Mesothelial cell of epicardium (in vitro differentiated cells): ENCODE data around the gene ACHE. TPM values are rescaled to one million over a fixed set of nuclear protein-coding genes. Genes with fewer than 3 reads are reported as not detected.
A peak's percentile ranks its signal among the peaks of the same experiment; 100 is the strongest.

Experiments
- DNase-seq, 2 experiments: peaks; one replicate each; pipeline ENCODE4 v3.0.0; 2021; ENCODE audit warnings: low spot score in 2 of 2; ENCODE audit not compliant: unreplicated experiment in 2 of 2
- H3K27ac Mint-ChIP-seq: 2 replicates; pipeline ENCODE4 v1.8.0; 2021; ENCODE audit warnings: mixed read lengths
- H3K27me3 Mint-ChIP-seq: 2 replicates; pipeline ENCODE4 v1.8.0; 2021; ENCODE audit warnings: low read depth, mixed read lengths
- H3K36me3 Mint-ChIP-seq: 2 replicates; pipeline ENCODE4 v1.8.0; 2021; ENCODE audit warnings: mixed read lengths
- H3K4me1 Mint-ChIP-seq: 2 replicates; pipeline ENCODE4 v1.8.0; 2021; ENCODE audit warnings: mixed read lengths
- H3K4me3 Mint-ChIP-seq: 2 replicates; pipeline ENCODE4 v1.8.0; 2021; ENCODE audit warnings: mild to moderate bottlenecking, moderate library complexity, mixed read lengths
- H3K9me3 Mint-ChIP-seq: 2 replicates; pipeline ENCODE4 v1.8.0; 2021; ENCODE audit warnings: mixed read lengths
- total RNA-seq: library from RNA; stranded (reverse); gene quantifications from 3 replicates; pipeline ENCODE4 v1.2.1, GENCODE V29; 2021
- TF ChIP-seq, protein P1 (sequence below): fragments of 200-600 bp; sonication (generic); IDR thresholded peaks from one replicate; pipeline ENCODE4 v1.5.0; 2021; ENCODE audit warnings: antibody characterized with exemption; ENCODE audit not compliant: unreplicated experiment

The ACHE gene
- total RNA-seq, 1 donor from 2014 or later: 9.6 TPM

DNA sequence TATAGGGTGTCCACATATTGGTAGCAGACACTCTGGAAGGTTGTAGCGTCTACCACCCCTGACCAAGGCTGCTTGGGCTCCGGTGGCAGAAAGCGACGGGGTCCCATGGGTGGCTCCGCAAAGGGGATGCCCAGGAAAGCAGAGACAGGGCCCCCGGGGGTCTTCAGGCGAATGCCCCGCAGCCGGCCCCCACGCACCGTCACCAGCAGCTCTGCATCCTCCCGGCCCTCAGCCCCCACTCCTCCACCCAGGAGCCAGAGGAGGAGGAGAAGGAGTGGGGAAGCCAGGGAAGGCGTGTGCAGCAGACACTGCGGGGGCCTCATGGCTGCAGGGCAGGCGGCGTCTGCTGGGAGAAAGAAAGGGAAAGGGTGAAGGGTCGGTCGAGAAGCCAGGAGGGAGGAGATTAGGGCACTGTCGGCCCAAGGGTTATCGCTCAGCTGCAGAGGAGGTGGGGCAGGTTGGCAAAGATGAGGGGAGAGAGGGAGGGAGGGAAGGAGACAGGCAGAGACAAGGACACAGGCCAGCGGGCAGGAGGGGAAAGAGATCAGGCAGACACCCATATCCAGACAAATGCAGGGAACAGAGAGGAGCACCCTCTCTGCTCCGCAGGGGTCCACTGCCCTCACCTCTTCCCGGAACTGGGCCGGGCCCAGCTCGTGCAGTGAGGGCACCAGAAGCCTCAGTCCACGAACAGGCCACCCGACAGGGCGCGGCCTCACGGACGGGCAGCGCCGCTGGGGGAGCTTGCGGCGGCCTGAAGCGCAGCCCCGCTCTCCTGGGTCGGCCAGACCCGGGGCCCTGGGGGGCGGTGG lies 1.6 kb downstream of the ACHE start:
- TF ChIP-seq, protein P1, sequence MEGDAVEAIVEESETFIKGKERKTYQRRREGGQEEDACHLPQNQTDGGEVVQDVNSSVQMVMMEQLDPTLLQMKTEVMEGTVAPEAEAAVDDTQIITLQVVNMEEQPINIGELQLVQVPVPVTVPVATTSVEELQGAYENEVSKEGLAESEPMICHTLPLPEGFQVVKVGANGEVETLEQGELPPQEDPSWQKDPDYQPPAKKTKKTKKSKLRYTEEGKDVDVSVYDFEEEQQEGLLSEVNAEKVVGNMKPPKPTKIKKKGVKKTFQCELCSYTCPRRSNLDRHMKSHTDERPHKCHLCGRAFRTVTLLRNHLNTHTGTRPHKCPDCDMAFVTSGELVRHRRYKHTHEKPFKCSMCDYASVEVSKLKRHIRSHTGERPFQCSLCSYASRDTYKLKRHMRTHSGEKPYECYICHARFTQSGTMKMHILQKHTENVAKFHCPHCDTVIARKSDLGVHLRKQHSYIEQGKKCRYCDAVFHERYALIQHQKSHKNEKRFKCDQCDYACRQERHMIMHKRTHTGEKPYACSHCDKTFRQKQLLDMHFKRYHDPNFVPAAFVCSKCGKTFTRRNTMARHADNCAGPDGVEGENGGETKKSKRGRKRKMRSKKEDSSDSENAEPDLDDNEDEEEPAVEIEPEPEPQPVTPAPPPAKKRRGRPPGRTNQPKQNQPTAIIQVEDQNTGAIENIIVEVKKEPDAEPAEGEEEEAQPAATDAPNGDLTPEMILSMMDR: no peak
- Mint-ChIP-seq H3K27ac (peak overlapping the region; percentile 75), H3K27me3 (peaks cover 19% of the 10 kb centered on the region), H3K9me3 (no peaks in the 10 kb centered on the region), H3K36me3 (no peaks in the 10 kb centered on the region), H3K4me3 (peak overlapping the region; percentile 62), H3K4me1 (peaks cover 34% of the 10 kb centered on the region)
- DNase-seq: no peak

DNA sequence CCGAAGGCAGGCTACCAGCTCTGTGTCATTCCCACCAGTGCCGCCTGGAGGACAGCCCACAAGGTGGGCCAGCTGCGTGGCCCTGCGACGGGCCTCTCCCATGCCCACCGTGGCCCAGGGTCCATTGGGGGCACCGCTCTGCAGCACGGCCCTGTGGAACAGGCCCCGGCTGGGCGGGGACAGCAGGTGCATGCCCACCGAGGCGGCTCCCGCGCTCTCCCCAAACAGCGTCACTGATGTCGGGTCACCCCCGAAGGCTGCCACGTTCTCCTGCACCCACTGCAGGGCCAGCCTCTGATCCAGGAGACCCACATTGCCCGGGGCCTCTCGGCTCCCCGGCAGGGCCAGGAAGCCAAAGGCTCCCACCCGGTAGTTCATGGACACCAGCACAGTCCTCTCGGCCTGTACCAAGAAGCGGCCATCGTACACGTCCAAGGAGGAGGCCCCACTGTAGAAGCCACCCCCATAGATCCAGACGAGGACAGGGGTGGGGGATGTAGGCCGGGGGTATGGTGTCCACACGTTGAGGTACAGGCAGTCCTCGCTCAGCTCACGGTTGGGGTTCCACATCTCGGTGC lies 2.3 kb downstream of the ACHE start:
- Mint-ChIP-seq H3K9me3 (no peaks in the 10 kb centered on the region), H3K27ac (no peak overlapping the region), H3K4me3 (peak overlapping the region; percentile 62), H3K36me3 (no peaks in the 10 kb centered on the region), H3K4me1 (peaks cover 37% of the 10 kb centered on the region), H3K27me3 (peaks cover 19% of the 10 kb centered on the region)
- TF ChIP-seq, protein P1: no peak
- DNase-seq: no peak

DNA sequence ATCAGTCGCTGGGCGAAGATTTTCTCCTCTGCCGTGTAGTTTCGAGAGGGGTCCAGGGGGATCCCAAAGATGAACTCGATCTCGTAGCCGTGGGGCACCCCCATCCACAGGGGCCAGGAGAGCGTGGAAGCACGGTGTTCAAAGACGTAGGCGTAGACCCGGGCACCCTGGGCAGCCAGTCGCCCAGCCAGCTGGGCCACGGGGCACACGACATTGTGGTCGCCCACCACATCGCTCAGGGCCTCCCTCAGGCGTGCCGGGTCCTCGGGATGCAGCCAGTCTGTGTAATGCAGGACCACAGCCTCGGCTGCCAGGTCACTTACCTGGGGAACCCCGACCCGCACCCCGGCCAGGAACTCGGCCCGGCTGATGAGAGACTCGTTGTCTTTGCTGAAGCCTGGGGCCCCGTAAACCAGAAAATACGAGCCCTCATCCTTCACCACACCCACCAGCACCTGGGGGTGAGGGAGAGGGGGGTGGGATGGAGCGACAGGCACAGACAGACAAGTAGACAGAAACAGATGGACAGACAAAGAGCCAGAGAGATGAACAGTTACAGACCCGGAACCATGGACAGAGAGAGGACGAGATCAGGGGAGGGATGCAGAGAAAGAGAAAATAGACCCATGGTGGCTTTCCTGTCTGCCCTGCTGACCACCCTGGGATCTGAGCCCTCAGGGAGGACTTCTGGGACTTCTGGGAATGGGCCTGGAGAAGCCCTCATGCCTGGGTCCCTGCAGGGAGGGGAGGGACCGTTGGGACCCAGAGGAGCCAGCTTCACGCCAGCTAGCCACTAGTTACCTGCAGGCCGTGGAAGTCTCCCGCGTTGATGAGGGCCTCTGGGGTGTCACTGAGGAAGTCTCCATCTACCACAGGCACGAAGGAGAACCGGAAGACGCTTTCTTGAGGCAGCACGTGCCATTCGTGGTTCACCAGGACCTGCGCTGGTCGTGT lies 3.0 kb downstream of the ACHE start:
- TF ChIP-seq, protein P1: no peak
- H3K4me3 Mint-ChIP-seq: peak overlapping the region; percentile 77
- DNase-seq: no peak
- no peaks in the 10 kb centered on the region for H3K9me3 Mint-ChIP-seq
- peaks cover 44% of the 10 kb centered on the region for H3K4me1 Mint-ChIP-seq
- H3K36me3 Mint-ChIP-seq: peaks cover 4% of the 10 kb centered on the region
- H3K27me3 Mint-ChIP-seq: peaks cover 13% of the 10 kb centered on the region
- H3K27ac Mint-ChIP-seq: peak overlapping the region; percentile 98

DNA sequence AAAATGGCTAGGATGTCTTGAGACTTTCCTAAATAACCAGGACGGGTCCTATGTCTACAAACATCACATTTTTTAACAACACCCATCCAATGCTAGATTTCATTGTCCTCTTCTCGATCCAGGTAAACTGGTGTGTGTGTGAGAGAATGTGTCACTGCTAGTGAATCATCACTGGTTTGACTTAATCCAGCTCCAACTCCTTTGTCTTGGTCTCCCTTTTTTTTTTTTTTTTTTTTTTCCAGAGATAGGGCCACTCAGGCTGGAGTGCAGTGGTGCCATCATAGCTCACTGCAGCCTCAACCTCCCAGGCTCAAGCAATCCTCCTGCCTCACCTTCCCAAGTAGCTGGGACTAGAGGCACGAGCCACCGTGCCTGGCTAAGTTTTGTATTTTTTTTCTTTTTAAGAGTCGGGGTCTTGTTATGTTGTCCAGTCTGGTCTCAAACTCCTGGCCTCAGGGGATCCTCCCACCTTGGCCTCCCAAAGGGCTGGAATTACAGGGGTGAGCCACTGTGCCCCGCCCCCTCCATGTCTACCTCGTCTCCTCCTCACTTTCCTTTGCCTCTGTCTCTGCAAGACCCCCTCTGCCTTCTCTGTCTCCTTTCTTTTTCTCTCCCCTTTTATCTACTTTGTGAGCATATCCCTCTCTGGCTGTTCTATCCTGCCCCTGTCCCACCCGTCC lies 4.0 kb downstream of the ACHE start:
- Mint-ChIP-seq H3K9me3 (no peaks in the 10 kb centered on the region), H3K27ac (peak overlapping the region; percentile 98), H3K4me1 (peaks cover 48% of the 10 kb centered on the region), H3K4me3 (peak overlapping the region; percentile 77), H3K36me3 (peaks cover 12% of the 10 kb centered on the region), H3K27me3 (peaks cover 7% of the 10 kb centered on the region)
- TF ChIP-seq, protein P1: no peak
- DNase-seq: no peak
